DND-41 (cell line): ENCODE data around the gene INHBB.

Experiments used
- ATAC-seq: fragments of 200-7000 bp; cut with Tn5 transposase; 3 replicates; pipeline ENCODE4 v1.9.1; 2021; ENCODE audit warnings: low read depth; ENCODE audit not compliant: insufficient read depth
- DNase-seq: peaks from one replicate; pipeline ENCODE4 v3.0.0-alpha.2; 2020
- H2AFZ ChIP-seq: 2 replicates; pipeline ENCODE4 v1.6.0; 2012; ENCODE audit warnings: low read depth, low read length
- H3K27ac ChIP-seq: 2 replicates; pipeline ENCODE4 v1.5.1; 2012; ENCODE audit warnings: low read length, inconsistent platforms
- H3K27me3 ChIP-seq: fragments of 200-600 bp; sonication (generic); 2 replicates; pipeline ENCODE4 v1.6.0; 2012; ENCODE audit warnings: low read length, mild to moderate bottlenecking, inconsistent platforms; ENCODE audit not compliant: insufficient read depth, poor library complexity
- H3K36me3 ChIP-seq: 2 replicates; pipeline ENCODE4 v1.5.1; 2012; ENCODE audit warnings: low read length, inconsistent platforms; ENCODE audit not compliant: insufficient read depth
- H3K4me1 ChIP-seq: 2 replicates; pipeline ENCODE4 v1.5.1; 2012; ENCODE audit warnings: mild to moderate bottlenecking, low read length; ENCODE audit not compliant: insufficient read depth
- H3K4me2 ChIP-seq: 2 replicates; pipeline ENCODE4 v1.6.0; 2012; ENCODE audit warnings: mild to moderate bottlenecking, moderate library complexity, low read length, inconsistent platforms; ENCODE audit not compliant: insufficient read depth
- H3K4me3 ChIP-seq, 2 experiments: fragments of 200-600 bp in 1 of 2; shearing (Covaris generic) in 1 of 2; 2 replicates each; pipeline ENCODE4 v1.5.1; 2012 to 2016; ENCODE audit warnings: inconsistent platforms in 2 of 2, low read length in 2 of 2, mild to moderate bottlenecking in 2 of 2, low read depth in 1 of 2, moderate library complexity in 1 of 2
- H3K79me2 ChIP-seq: 2 replicates; pipeline ENCODE4 v1.6.0; 2012; ENCODE audit warnings: low read length, inconsistent platforms; ENCODE audit not compliant: insufficient read depth
- H3K9ac ChIP-seq: 2 replicates; pipeline ENCODE4 v1.6.0; 2012; ENCODE audit warnings: low read depth, mild to moderate bottlenecking, inconsistent platforms, low read length, moderate library complexity
- H3K9me3 ChIP-seq: 2 replicates; pipeline ENCODE4 v1.5.1; 2012; ENCODE audit warnings: low read length, moderate library complexity, mild to moderate bottlenecking, inconsistent platforms; ENCODE audit not compliant: insufficient read depth, severe bottlenecking
- H4K20me1 ChIP-seq: 2 replicates; pipeline ENCODE4 v1.6.0; 2012; ENCODE audit warnings: low read length; ENCODE audit not compliant: insufficient read depth
- CTCF ChIP-seq: IDR thresholded peaks from 2 replicates; pipeline ENCODE4 v1.5.1; 2012; ENCODE audit warnings: borderline replicate concordance, low read length, moderate library complexity, mild to moderate bottlenecking; ENCODE audit not compliant: poor library complexity, severe bottlenecking; ENCODE audit errors: extremely low read depth
- EZH2 ChIP-seq: IDR thresholded peaks from 3 replicates; pipeline ENCODE4 v1.6.1; 2012; ENCODE audit warnings: borderline replicate concordance, low read depth, mild to moderate bottlenecking, moderate library complexity, low read length, inconsistent platforms; ENCODE audit not compliant: severe bottlenecking

INHBB gene

GRCh38 chr2:120322329-120322728 is 23.6 kb upstream of the INHBB start:
- DNase-seq, result no peak
- no peak overlapping the region for H3K4me2 ChIP-seq
- H2AFZ ChIP-seq, result no peak overlapping the region
- H3K27me3 ChIP-seq, result peaks cover 5% of the 10 kb centered on the region
- no peaks in the 10 kb centered on the region for H3K9me3 ChIP-seq
- H3K27ac ChIP-seq, result no peak overlapping the region
- no peaks in the 10 kb centered on the region for H3K79me2 ChIP-seq
- H4K20me1 ChIP-seq, result no peaks in the 10 kb centered on the region; the same call in 1 of the 2 replicates
- no peak overlapping the region for H3K4me3 ChIP-seq
- no peak for ATAC-seq
- H3K36me3 ChIP-seq, result no peaks in the 10 kb centered on the region
- H3K9ac ChIP-seq, result no peak overlapping the region
- no peaks in the 10 kb centered on the region for H3K4me1 ChIP-seq
- TF ChIP-seq EZH2 (no peak), CTCF (no peak)

DNA sequence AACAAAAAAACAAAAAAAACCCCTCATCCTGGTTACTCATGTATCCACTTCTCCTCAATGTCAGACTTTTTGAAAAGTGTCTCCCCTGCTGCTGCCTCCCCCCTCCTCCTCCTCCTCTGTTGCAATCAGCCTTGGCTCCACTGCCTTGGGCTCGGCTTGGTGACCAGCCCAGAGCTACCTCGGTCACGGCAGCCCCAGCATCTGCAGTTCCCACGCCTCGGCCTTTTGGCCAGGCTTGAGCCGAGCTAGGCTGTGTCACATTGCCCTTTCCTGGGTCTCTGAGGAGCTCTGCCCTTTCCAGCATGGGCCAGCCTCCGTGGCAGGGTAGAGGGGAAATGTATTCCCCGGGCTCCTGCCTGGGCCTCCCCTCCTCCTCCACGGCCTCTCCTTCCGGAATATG is 22.7 kb upstream of the INHBB start:
- Histone ChIP-seq H3K4me2 (no peak overlapping the region), H2AFZ (no peak overlapping the region), H3K4me3 (no peak overlapping the region), H3K4me1 (no peaks in the 10 kb centered on the region), H3K9me3 (no peaks in the 10 kb centered on the region), H3K9ac (no peak overlapping the region), H3K27ac (no peak overlapping the region), H3K27me3 (peaks cover 5% of the 10 kb centered on the region), H4K20me1 (no peaks in the 10 kb centered on the region; the same call in 1 of the 2 replicates), H3K79me2 (no peaks in the 10 kb centered on the region), H3K36me3 (no peaks in the 10 kb centered on the region)
- ATAC-seq (no peak), DNase-seq (no peak)
- no peak for TF ChIP-seq EZH2
- no peak for TF ChIP-seq CTCF

GRCh38 chr2:120323807-120324399 is 22.0 kb upstream of the INHBB start:
- Histone ChIP-seq H3K4me2 (no peak overlapping the region), H3K9ac (no peak overlapping the region), H3K4me1 (no peaks in the 10 kb centered on the region), H3K36me3 (no peaks in the 10 kb centered on the region), H3K27me3 (peaks cover 5% of the 10 kb centered on the region), H2AFZ (no peak overlapping the region), H3K27ac (no peak overlapping the region), H3K79me2 (no peaks in the 10 kb centered on the region), H4K20me1 (no peaks in the 10 kb centered on the region; the same call in 1 of the 2 replicates), H3K9me3 (no peaks in the 10 kb centered on the region), H3K4me3 (no peak overlapping the region)
- ATAC-seq (no peak), DNase-seq (no peak)
- TF ChIP-seq EZH2 (no peak), CTCF (no peak)

GRCh38 chr2:120324933-120325332 is 21.0 kb upstream of the INHBB start:
- Histone ChIP-seq H3K4me1 (no peaks in the 10 kb centered on the region), H4K20me1 (no peaks in the 10 kb centered on the region), H3K9me3 (no peaks in the 10 kb centered on the region), H2AFZ (no peak overlapping the region), H3K4me3 (no peak overlapping the region), H3K27me3 (peaks cover 5% of the 10 kb centered on the region), H3K36me3 (no peaks in the 10 kb centered on the region), H3K79me2 (no peaks in the 10 kb centered on the region), H3K27ac (no peak overlapping the region), H3K4me2 (no peak overlapping the region), H3K9ac (no peak overlapping the region)
- ATAC-seq (no peak), DNase-seq (no peak)
- no peak for TF ChIP-seq CTCF
- no peak for TF ChIP-seq EZH2
